HepG2 (cell line): Measurements from ENCODE around the gene EFCAB8. TPM values are rescaled to one million over a fixed set of nuclear protein-coding genes. Genes with fewer than 3 reads are reported as not detected.

ENCODE experiments used
- ARNT2 ChIP-seq: sonication (generic); formaldehyde crosslinking; IDR thresholded peaks from 2 replicates; pipeline ENCODE4 v1.8.0; 2022; ENCODE audit warnings: mild to moderate bottlenecking, low read depth, missing genetic modification reagents, moderate library complexity
- ERF ChIP-seq: IDR thresholded peaks from 2 replicates; pipeline ENCODE4 v1.6.1; 2018; ENCODE audit warnings: missing biosample characterization, missing genetic modification reagents
- ESRRA ChIP-seq: sonication (generic); formaldehyde crosslinking; IDR thresholded peaks from 2 replicates; pipeline ENCODE4 v1.5.1; 2020; ENCODE audit warnings: mild to moderate bottlenecking, low read depth, missing genetic modification reagents
- FOXK2 ChIP-seq: fragments of 450-650 bp; IDR thresholded peaks from 2 replicates; pipeline ENCODE4 v1.6.1; 2016
- HOXA5 ChIP-seq: sonication (generic); formaldehyde crosslinking; IDR thresholded peaks from 2 replicates; pipeline ENCODE4 v1.4.0; 2020; ENCODE audit warnings: missing genetic modification reagents
- HOXA9 ChIP-seq: sonication (generic); formaldehyde crosslinking; IDR thresholded peaks from 2 replicates; pipeline ENCODE4 v1.8.1; 2022; ENCODE audit warnings: missing genetic modification reagents, mild to moderate bottlenecking, moderate library complexity, borderline replicate concordance
- JARID2 ChIP-seq: sonication (generic); formaldehyde crosslinking; IDR thresholded peaks from 2 replicates; pipeline ENCODE4 v1.8.1; 2023; ENCODE audit warnings: missing genetic modification reagents, inconsistent platforms; ENCODE audit not compliant: insufficient replicate concordance
- NFATC3 ChIP-seq: sonication (generic); formaldehyde crosslinking; IDR thresholded peaks from 2 replicates; pipeline ENCODE4 v1.5.1; 2020; ENCODE audit warnings: mild to moderate bottlenecking, missing genetic modification reagents
- NFE2 ChIP-seq: sonication (generic); formaldehyde crosslinking; IDR thresholded peaks from 2 replicates; pipeline ENCODE4 v1.4.0; 2020; ENCODE audit warnings: missing genetic modification reagents
- NFYC ChIP-seq: IDR thresholded peaks from 2 replicates; pipeline ENCODE4 v1.6.1; 2016; ENCODE audit warnings: missing genetic modification reagents, missing compliant biosample characterization
- SMAD9 ChIP-seq: sonication (generic); formaldehyde crosslinking; IDR thresholded peaks from 2 replicates; pipeline ENCODE4 v1.5.1; 2020; ENCODE audit warnings: mild to moderate bottlenecking, missing genetic modification reagents
- ZFP36L1 ChIP-seq: sonication (generic); formaldehyde crosslinking; IDR thresholded peaks from 2 replicates; pipeline ENCODE4 v1.8.0; 2022; ENCODE audit warnings: mild to moderate bottlenecking, missing genetic modification reagents, moderate library complexity
- ZFP82 ChIP-seq: sonication (generic); formaldehyde crosslinking; IDR thresholded peaks from 2 replicates; pipeline ENCODE4 v1.5.1; 2020; ENCODE audit warnings: mild to moderate bottlenecking, missing genetic modification reagents, borderline replicate concordance
- ZNF251 ChIP-seq: sonication (generic); formaldehyde crosslinking; IDR thresholded peaks from 2 replicates; pipeline ENCODE4 v1.9.0; 2021; ENCODE audit warnings: mild to moderate bottlenecking, missing genetic modification reagents
- ZNF564 ChIP-seq: sonication (generic); formaldehyde crosslinking; IDR thresholded peaks from 2 replicates; pipeline ENCODE4 v1.8.1; 2023; ENCODE audit warnings: mild to moderate bottlenecking, missing genetic modification reagents
- ZNF713 ChIP-seq: sonication (generic); formaldehyde crosslinking; IDR thresholded peaks from 2 replicates; pipeline ENCODE4 v1.4.0; 2020; ENCODE audit warnings: mild to moderate bottlenecking, missing genetic modification reagents
- ZNF850 ChIP-seq: sonication (generic); formaldehyde crosslinking; conservative IDR thresholded peaks from 2 replicates; pipeline ENCODE4 v1.9.0; 2021; ENCODE audit warnings: mild to moderate bottlenecking, missing genetic modification reagents
- polyA plus RNA-seq, 8 experiments: library from polyadenylated mRNA; depleted of rRNA in 3 of 8; stranded (reverse) in 7 of 8; unstranded in 1 of 8; fragments of >200 nt; fragmentation: Illumina TruSeq in 4 of 8; extraction: Trizol in 4 of 8; gene quantifications; 2 replicates each; pipeline versions ENCODE4 v1.2.1 to v1.2.3, GENCODE V29; 2011 to 2016; ENCODE audit warnings: low read depth in 4 of 8, missing spikeins in 1 of 8, mixed read lengths in 1 of 8; ENCODE audit not compliant: insufficient read depth in 1 of 8
- total RNA-seq, 5 experiments: library from RNA; depleted of rRNA; stranded (reverse); fragments of >200 nt; fragmentation: Illumina TruSeq; extraction: Trizol; gene quantifications; 2 replicates each; pipeline ENCODE4 v1.2.3, GENCODE V29; 2016; ENCODE audit warnings: low read depth in 1 of 5
- TF ChIP-seq, protein P1 (sequence below): sonication (generic); formaldehyde crosslinking; IDR thresholded peaks from 2 replicates; pipeline ENCODE4 v1.5.1; 2020; ENCODE audit warnings: mild to moderate bottlenecking, missing genetic modification reagents, borderline replicate concordance
- TF ChIP-seq, protein P2 (sequence below): sonication (generic); formaldehyde crosslinking; IDR thresholded peaks from 2 replicates; pipeline ENCODE4 v1.4.0; 2020; ENCODE audit warnings: low read depth, mild to moderate bottlenecking, missing genetic modification reagents
- TF ChIP-seq, protein P3 (sequence below): sonication (generic); formaldehyde crosslinking; IDR thresholded peaks from 2 replicates; pipeline ENCODE4 v1.8.1; 2023; ENCODE audit warnings: missing genetic modification reagents, inconsistent platforms, borderline replicate concordance
- TF ChIP-seq, protein P4 (sequence below): sonication (generic); formaldehyde crosslinking; IDR thresholded peaks from 2 replicates; pipeline ENCODE4 v1.5.1; 2020; ENCODE audit warnings: mild to moderate bottlenecking, missing genetic modification reagents, moderate library complexity

Gene EFCAB8
- total and polyA plus RNA-seq, 2 of the 13 experiments (the other 11 are each of a cell fraction or from before 2014, with no cell fraction given): 0.15 to 0.22 TPM

DNA sequence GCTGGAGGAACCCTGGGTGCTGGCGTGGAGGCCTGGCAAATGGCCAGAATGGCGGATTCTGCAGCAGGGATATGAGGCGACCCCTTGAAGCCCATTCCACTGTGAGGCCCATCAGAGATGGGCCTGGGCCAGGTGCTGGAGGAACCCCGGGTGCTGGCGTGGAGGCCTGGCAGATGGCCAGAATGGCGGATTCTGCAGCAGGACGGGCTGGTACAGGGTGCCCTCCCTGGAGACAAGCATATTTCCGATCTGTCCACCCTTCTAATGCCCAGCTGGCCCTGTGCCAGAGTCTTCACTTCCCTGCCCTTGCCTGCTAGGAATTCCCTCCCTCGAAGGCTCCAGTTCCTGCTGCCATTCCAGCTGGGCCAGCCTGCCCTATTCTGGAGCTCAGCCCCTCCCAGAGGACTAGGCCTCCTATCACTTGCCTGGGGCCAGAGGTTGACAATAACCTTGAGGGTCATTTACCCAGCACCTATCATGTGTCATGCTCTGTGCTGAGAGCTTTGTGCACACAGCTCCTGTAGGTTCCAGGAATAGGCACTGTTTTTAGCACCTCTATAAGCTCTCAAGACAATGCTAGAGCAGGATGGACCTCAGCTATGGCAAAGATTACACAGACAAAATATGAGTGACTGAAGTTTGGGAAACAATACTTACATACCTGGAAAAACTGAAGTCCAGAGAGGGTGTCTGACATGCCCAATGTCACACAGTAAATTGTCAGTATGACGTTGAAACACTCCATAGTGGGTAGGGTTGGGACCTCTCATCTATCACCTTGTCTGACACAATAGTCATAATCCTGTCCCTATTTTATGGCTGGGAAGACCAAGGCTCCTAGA lies 124.1 kb downstream of the EFCAB8 start (continued):
- TF ChIP-seq, protein P1, sequence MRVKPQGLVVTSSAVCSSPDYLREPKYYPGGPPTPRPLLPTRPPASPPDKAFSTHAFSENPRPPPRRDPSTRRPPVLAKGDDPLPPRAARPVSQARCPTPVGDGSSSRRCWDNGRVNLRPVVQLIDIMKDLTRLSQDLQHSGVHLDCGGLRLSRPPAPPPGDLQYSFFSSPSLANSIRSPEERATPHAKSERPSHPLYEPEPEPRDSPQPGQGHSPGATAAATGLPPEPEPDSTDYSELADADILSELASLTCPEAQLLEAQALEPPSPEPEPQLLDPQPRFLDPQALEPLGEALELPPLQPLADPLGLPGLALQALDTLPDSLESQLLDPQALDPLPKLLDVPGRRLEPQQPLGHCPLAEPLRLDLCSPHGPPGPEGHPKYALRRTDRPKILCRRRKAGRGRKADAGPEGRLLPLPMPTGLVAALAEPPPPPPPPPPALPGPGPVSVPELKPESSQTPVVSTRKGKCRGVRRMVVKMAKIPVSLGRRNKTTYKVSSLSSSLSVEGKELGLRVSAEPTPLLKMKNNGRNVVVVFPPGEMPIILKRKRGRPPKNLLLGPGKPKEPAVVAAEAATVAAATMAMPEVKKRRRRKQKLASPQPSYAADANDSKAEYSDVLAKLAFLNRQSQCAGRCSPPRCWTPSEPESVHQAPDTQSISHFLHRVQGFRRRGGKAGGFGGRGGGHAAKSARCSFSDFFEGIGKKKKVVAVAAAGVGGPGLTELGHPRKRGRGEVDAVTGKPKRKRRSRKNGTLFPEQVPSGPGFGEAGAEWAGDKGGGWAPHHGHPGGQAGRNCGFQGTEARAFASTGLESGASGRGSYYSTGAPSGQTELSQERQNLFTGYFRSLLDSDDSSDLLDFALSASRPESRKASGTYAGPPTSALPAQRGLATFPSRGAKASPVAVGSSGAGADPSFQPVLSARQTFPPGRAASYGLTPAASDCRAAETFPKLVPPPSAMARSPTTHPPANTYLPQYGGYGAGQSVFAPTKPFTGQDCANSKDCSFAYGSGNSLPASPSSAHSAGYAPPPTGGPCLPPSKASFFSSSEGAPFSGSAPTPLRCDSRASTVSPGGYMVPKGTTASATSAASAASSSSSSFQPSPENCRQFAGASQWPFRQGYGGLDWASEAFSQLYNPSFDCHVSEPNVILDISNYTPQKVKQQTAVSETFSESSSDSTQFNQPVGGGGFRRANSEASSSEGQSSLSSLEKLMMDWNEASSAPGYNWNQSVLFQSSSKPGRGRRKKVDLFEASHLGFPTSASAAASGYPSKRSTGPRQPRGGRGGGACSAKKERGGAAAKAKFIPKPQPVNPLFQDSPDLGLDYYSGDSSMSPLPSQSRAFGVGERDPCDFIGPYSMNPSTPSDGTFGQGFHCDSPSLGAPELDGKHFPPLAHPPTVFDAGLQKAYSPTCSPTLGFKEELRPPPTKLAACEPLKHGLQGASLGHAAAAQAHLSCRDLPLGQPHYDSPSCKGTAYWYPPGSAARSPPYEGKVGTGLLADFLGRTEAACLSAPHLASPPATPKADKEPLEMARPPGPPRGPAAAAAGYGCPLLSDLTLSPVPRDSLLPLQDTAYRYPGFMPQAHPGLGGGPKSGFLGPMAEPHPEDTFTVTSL (CRISPR knock-in tag): no peak
- TF ChIP-seq ZNF251 (CRISPR knock-in tag) (no peak), NFATC3 (CRISPR knock-in tag) (no peak), SMAD9 (no peak), ARNT2 (CRISPR knock-in tag) (no peak), ZFP82 (no peak), NFYC (no peak), ZFP36L1 (no peak), NFE2 (no peak), JARID2 (CRISPR knock-in tag) (no peak), ZNF713 (no peak), HOXA5 (0 out of 2 replicates have a peak, but pooled peaks have one; percentile 33), ZNF850 (CRISPR knock-in tag) (no peak), HOXA9 (CRISPR knock-in tag) (no peak), ESRRA (CRISPR knock-in tag) (no peak), ZNF564 (CRISPR knock-in tag) (no peak), ERF (no peak), FOXK2 (no peak)
- TF ChIP-seq, protein P2, sequence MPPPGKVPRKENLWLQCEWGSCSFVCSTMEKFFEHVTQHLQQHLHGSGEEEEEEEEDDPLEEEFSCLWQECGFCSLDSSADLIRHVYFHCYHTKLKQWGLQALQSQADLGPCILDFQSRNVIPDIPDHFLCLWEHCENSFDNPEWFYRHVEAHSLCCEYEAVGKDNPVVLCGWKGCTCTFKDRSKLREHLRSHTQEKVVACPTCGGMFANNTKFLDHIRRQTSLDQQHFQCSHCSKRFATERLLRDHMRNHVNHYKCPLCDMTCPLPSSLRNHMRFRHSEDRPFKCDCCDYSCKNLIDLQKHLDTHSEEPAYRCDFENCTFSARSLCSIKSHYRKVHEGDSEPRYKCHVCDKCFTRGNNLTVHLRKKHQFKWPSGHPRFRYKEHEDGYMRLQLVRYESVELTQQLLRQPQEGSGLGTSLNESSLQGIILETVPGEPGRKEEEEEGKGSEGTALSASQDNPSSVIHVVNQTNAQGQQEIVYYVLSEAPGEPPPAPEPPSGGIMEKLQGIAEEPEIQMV (CRISPR knock-in tag): no peak
- TF ChIP-seq, protein P3, sequence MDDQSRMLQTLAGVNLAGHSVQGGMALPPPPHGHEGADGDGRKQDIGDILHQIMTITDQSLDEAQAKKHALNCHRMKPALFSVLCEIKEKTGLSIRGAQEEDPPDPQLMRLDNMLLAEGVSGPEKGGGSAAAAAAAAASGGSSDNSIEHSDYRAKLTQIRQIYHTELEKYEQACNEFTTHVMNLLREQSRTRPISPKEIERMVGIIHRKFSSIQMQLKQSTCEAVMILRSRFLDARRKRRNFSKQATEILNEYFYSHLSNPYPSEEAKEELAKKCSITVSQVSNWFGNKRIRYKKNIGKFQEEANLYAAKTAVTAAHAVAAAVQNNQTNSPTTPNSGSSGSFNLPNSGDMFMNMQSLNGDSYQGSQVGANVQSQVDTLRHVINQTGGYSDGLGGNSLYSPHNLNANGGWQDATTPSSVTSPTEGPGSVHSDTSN (CRISPR knock-in tag): no peak
- TF ChIP-seq, protein P4, sequence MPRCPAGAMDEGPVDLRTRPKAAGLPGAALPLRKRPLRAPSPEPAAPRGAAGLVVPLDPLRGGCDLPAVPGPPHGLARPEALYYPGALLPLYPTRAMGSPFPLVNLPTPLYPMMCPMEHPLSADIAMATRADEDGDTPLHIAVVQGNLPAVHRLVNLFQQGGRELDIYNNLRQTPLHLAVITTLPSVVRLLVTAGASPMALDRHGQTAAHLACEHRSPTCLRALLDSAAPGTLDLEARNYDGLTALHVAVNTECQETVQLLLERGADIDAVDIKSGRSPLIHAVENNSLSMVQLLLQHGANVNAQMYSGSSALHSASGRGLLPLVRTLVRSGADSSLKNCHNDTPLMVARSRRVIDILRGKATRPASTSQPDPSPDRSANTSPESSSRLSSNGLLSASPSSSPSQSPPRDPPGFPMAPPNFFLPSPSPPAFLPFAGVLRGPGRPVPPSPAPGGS (CRISPR knock-in tag): 0 out of 2 replicates have a peak, but pooled peaks have one; percentile 25
